ENCODE results near the gene MEDAG.

DNA sequence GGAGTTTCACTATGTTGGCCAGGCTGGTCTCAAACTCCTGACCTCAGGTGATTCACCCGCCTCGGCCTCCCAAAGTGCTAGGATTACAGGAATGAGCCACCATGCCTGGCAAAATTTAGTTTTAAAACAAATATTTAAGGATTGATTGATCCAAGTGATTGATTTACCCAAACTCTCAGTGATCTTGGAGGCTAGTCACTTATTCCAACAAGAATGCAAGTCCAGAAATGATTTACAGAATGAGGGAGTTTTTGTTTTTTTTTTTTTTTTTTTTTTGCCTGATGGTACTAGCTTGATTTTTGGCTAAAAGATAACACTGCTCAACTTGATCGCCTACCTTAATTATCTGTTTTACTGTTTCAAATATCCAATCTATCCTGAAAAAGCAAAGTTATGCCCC lies 20.7 kb downstream of the MEDAG start:
- TF ChIP-seq POLR2A (IDR thresholded peaks at IDR 0.05; ENCODE audit: low read length): no peak
- TF ChIP-seq GATA1 (IDR thresholded peaks at IDR 0.05; ENCODE audit: low read depth, low read length): no peak
